HEK293 (cell line): ENCODE data around the gene THAP2.
A peak's percentile ranks its signal among the peaks of the same experiment; 100 is the strongest.
"Not testable (repeated sequence)": the region's sequence is repeated elsewhere in the genome, so short reads cannot be mapped to it uniquely, and the experiment has no call there.

Experiments used
- CTCF ChIA-PET: fragments of 350-600 bp; formaldehyde crosslinking; extraction: SDS; loops from one replicate; lab custom pipeline; 2021; ENCODE audit warnings: antibody characterized with exemption; lab: Yijun Ruan, JAX
- POLR2A ChIA-PET: fragments of 300-600 bp; formaldehyde crosslinking; extraction: SDS; loops from one replicate; lab custom pipeline; 2020; ENCODE audit warnings: antibody characterized with exemption, inconsistent platforms; lab: Yijun Ruan, JAX
- H3K27ac ChIP-seq: fragments of 200-500 bp; sonication (Bioruptor generic); 2 replicates; pipeline ENCODE4 v1.5.1; 2014; ENCODE audit warnings: low read depth, low read length, control low read depth, inconsistent platforms; ENCODE audit errors: extremely low read depth
- H3K36me3 ChIP-seq, 2 experiments: fragments of 200-500 bp in 1 of 2; sonication (Bioruptor generic) in 1 of 2; 1 replicate in 1 of 2; 2 replicates in 1 of 2; pipeline ENCODE4 v1.5.1; 2014 to 2017; ENCODE audit warnings: inconsistent platforms in 2 of 2, low read length in 2 of 2; ENCODE audit not compliant: control insufficient read depth in 2 of 2, insufficient read depth in 1 of 2
- H3K4me1 ChIP-seq: fragments of 200-500 bp; sonication (Bioruptor generic); 2 replicates; pipeline ENCODE4 v1.5.1; 2014; ENCODE audit warnings: mild to moderate bottlenecking, low read length, inconsistent platforms; ENCODE audit not compliant: control insufficient read depth, insufficient read depth
- H3K4me3 ChIP-seq: 2 replicates; pipeline ENCODE4 v1.5.1; 2011; ENCODE audit warnings: low read depth, mild to moderate bottlenecking, control low read depth, low read length, moderate library complexity
- H3K9me3 ChIP-seq: fragments of 200-500 bp; sonication (Bioruptor generic); 2 replicates; pipeline ENCODE4 v1.5.1; 2014; ENCODE audit warnings: low read depth, low read length, inconsistent platforms; ENCODE audit not compliant: control insufficient read depth, insufficient read depth
- SP7 ChIP-seq: fragments of 450-650 bp; formaldehyde crosslinking; IDR thresholded peaks from 2 replicates; pipeline ENCODE4 v1.5.1; 2016; ENCODE audit warnings: missing biosample characterization, missing genetic modification characterization
- ZNF114 ChIP-seq: fragments of 450-650 bp; formaldehyde crosslinking; IDR thresholded peaks from 2 replicates; pipeline ENCODE4 v1.5.0; 2017; ENCODE audit warnings: missing biosample characterization, missing genetic modification characterization
- ZNF266 ChIP-seq: fragments of 450-650 bp; formaldehyde crosslinking; IDR thresholded peaks from 2 replicates; pipeline ENCODE4 v1.5.1; 2016; ENCODE audit warnings: missing biosample characterization, missing genetic modification characterization, low read depth
- ZNF555 ChIP-seq: fragments of 450-650 bp; formaldehyde crosslinking; conservative IDR thresholded peaks from 2 replicates; pipeline ENCODE4 v1.5.1; 2017; ENCODE audit warnings: missing biosample characterization, mild to moderate bottlenecking, missing genetic modification characterization, inconsistent platforms
- ZNF777 ChIP-seq: fragments of 450-650 bp; formaldehyde crosslinking; IDR thresholded peaks from 2 replicates; pipeline ENCODE4 v1.5.1; 2017; ENCODE audit warnings: missing biosample characterization, missing genetic modification characterization, borderline replicate concordance
- ZSCAN30 ChIP-seq: fragments of 450-650 bp; IDR thresholded peaks from 2 replicates; pipeline ENCODE4 v1.5.1; 2018; ENCODE audit warnings: missing biosample characterization, mild to moderate bottlenecking, missing genetic modification characterization, moderate library complexity
- TF ChIP-seq, protein P1 (sequence below): fragments of 450-650 bp; formaldehyde crosslinking; IDR thresholded peaks from 2 replicates; pipeline ENCODE4 v1.5.1; 2016; ENCODE audit warnings: missing biosample characterization, missing genetic modification characterization
- TF ChIP-seq, protein P2 (sequence below): fragments of 450-650 bp; formaldehyde crosslinking; IDR thresholded peaks from 2 replicates; pipeline ENCODE4 v1.5.0; 2017; ENCODE audit warnings: missing biosample characterization, missing genetic modification characterization, borderline replicate concordance

Gene THAP2

GRCh38 chr12:71691504-71692129 is 27.5 kb downstream of the THAP2 start (continued):
- TF ChIP-seq, protein P1, sequence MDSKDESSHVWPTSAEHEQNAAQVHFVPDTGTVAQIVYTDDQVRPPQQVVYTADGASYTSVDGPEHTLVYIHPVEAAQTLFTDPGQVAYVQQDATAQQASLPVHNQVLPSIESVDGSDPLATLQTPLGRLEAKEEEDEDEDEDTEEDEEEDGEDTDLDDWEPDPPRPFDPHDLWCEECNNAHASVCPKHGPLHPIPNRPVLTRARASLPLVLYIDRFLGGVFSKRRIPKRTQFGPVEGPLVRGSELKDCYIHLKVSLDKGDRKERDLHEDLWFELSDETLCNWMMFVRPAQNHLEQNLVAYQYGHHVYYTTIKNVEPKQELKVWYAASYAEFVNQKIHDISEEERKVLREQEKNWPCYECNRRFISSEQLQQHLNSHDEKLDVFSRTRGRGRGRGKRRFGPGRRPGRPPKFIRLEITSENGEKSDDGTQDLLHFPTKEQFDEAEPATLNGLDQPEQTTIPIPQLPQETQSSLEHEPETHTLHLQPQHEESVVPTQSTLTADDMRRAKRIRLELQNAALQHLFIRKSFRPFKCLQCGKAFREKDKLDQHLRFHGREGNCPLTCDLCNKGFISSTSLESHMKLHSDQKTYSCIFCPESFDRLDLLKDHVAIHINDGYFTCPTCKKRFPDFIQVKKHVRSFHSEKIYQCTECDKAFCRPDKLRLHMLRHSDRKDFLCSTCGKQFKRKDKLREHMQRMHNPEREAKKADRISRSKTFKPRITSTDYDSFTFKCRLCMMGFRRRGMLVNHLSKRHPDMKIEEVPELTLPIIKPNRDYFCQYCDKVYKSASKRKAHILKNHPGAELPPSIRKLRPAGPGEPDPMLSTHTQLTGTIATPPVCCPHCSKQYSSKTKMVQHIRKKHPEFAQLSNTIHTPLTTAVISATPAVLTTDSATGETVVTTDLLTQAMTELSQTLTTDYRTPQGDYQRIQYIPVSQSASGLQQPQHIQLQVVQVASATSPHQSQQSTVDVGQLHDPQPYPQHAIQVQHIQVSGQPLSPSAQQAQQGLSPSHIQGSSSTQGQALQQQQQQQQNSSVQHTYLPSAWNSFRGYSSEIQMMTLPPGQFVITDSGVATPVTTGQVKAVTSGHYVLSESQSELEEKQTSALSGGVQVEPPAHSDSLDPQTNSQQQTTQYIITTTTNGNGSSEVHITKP (tag by site-specific recombination) = no peak
- TF ChIP-seq ZNF777 (tag by site-specific recombination) (no peak), ZNF266 (tag by site-specific recombination) (no peak), ZNF555 (tag by site-specific recombination) (no peak)
- TF ChIP-seq, protein P2, sequence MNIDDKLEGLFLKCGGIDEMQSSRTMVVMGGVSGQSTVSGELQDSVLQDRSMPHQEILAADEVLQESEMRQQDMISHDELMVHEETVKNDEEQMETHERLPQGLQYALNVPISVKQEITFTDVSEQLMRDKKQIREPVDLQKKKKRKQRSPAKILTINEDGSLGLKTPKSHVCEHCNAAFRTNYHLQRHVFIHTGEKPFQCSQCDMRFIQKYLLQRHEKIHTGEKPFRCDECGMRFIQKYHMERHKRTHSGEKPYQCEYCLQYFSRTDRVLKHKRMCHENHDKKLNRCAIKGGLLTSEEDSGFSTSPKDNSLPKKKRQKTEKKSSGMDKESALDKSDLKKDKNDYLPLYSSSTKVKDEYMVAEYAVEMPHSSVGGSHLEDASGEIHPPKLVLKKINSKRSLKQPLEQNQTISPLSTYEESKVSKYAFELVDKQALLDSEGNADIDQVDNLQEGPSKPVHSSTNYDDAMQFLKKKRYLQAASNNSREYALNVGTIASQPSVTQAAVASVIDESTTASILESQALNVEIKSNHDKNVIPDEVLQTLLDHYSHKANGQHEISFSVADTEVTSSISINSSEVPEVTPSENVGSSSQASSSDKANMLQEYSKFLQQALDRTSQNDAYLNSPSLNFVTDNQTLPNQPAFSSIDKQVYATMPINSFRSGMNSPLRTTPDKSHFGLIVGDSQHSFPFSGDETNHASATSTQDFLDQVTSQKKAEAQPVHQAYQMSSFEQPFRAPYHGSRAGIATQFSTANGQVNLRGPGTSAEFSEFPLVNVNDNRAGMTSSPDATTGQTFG (tag by site-specific recombination) = no peak

DNA sequence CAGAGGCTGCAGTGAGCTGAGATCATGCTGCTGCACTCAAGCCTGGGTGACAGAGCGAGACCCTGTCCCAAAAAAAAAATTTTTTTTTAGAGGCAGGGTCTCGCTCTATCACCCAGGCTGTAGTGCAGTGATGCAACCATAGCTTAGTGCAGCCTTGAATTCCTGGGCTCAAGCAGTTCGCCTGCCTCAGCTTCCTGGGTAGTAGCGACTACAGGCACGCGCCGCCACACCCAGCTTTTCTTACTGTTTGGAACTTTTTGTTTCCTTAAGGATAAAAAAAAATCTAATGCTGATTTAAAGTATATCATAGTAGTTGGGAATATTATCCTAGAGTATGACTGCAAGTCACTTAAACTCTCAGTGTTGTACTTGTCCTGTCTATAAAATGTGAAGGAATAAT is 29.0 kb downstream of the THAP2 start:
- Histone ChIP-seq H3K4me1 (0 out of 2 replicates have a peak, but pooled peaks cover 3% of the 10 kb centered on the region), H3K9me3 (no peaks in the 10 kb centered on the region), H3K4me3 (no peak overlapping the region), H3K36me3 (peaks cover 21 to 25% of the 10 kb centered on the region in 2 experiments), H3K27ac (no peak overlapping the region)
- ChIA-PET CTCF (interaction anchor here (0.6 kb wide), 2 partner anchors 29 to 58 kb away, joined by 3 to 6 read pairs; partner anchors contain the start of gene THAP2), POLR2A (no interaction called here)
- no peak for TF ChIP-seq ZNF114 (tag by site-specific recombination)

- CTCF ChIA-PET = not testable (repeated sequence)
Measured at GRCh38 chr12:71693651-71694050, 29.6 kb downstream of the THAP2 start.

GRCh38 chr12:71694099-71694820 is 30.2 kb downstream of the THAP2 start:
- no peak overlapping the region for H3K27ac ChIP-seq
- no peaks in the 10 kb centered on the region for H3K9me3 ChIP-seq
- H3K4me3 ChIP-seq = no peak overlapping the region
- 0 out of 2 replicates have a peak, but pooled peaks cover 3% of the 10 kb centered on the region for H3K4me1 ChIP-seq
- H3K36me3 ChIP-seq = peaks cover 32 to 33% of the 10 kb centered on the region in 2 experiments
- TF ChIP-seq SP7 (tag by site-specific recombination) (peak; percentile 33; the same call in 1 of the 2 replicates), ZSCAN30 (tag by site-specific recombination) (no peak)
- TF ChIP-seq, all 188 proteins: peak for 1
- POLR2A ChIA-PET = no interaction called here
- CTCF ChIA-PET = no interaction called here

More at GRCh38 chr12:71693651-71694050, 29.6 kb downstream of the THAP2 start:
- peaks cover 26 to 27% of the 10 kb centered on the region in 2 experiments for H3K36me3 ChIP-seq
- H3K4me1 ChIP-seq, H3K9me3 ChIP-seq, H3K27ac ChIP-seq, POLR2A ChIA-PET, H3K4me3 ChIP-seq: not testable (repeated sequence)
